Stimulated activated CD4-positive, alpha-beta T cell treated with anti-CD3 and anti-CD28 coated beads, Interleukin-4, amount 100 ng/mL, for 4 hours (primary cell): ENCODE measurements around the gene CCBE1.
"Not testable (repeated sequence)": the region's sequence is repeated elsewhere in the genome, so short reads cannot be mapped to it uniquely, and the experiment has no call there.

Experiments used
- DNase-seq, 2 experiments: peaks; one replicate each; pipeline ENCODE4 v3.0.0-alpha.2; 2020

CCBE1 gene

GRCh38 chr18:59675346-59675745 lies 21.9 kb downstream of the CCBE1 start:
- no peak for DNase-seq

DNA sequence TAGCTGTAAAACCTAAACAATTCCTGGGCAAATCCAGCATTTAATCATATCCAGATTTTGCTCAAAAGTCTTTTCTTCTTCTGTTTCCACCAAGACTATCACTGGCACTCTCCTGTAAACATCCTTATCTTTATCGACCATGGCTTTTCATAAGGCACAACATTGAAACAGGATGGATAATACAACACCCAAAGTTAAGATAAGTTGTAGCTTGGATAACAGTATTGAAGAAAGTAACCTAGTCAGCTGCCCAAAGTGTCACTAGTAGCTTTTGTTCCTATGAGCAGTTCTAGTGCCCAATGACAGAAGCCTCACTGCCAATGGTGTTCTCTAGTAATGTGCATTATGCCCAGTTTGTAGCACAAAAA lies 22.3 kb downstream of the CCBE1 start:
- DNase-seq: no peak

GRCh38 chr18:59674186-59674902 lies 22.9 kb downstream of the CCBE1 start:
- DNase-seq: no peak

GRCh38 chr18:59672235-59672711 lies 24.9 kb downstream of the CCBE1 start:
- DNase-seq: no peak

- DNase-seq: no peak
Observed at GRCh38 chr18:59671551-59671950, 25.7 kb downstream of the CCBE1 start.

- DNase-seq: no peak
Observed at GRCh38 chr18:59669872-59670657, 27.2 kb downstream of the CCBE1 start.

DNA sequence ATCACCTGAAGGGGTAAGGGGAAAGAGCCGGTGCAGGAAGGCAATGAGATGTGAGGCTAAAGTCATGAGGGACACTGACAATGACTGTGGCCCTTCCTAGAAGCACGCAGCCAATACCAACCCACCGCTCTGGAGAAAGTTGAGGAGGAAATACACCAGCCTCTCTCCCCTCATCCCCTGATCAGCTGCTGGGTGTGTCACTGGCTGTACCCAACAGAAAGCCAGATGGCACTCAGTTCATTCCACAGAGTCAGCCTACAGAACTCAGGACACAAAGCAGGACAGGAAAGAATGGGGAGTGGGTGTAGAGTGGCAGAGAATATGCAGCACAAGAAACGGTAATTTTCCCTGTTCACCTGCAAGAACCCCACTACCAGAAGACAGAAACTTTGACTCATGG lies 29.7 kb downstream of the CCBE1 start:
- DNase-seq: no peak

- DNase-seq: not testable (repeated sequence)
Observed at GRCh38 chr18:59666007-59666402, 31.2 kb downstream of the CCBE1 start.

DNA sequence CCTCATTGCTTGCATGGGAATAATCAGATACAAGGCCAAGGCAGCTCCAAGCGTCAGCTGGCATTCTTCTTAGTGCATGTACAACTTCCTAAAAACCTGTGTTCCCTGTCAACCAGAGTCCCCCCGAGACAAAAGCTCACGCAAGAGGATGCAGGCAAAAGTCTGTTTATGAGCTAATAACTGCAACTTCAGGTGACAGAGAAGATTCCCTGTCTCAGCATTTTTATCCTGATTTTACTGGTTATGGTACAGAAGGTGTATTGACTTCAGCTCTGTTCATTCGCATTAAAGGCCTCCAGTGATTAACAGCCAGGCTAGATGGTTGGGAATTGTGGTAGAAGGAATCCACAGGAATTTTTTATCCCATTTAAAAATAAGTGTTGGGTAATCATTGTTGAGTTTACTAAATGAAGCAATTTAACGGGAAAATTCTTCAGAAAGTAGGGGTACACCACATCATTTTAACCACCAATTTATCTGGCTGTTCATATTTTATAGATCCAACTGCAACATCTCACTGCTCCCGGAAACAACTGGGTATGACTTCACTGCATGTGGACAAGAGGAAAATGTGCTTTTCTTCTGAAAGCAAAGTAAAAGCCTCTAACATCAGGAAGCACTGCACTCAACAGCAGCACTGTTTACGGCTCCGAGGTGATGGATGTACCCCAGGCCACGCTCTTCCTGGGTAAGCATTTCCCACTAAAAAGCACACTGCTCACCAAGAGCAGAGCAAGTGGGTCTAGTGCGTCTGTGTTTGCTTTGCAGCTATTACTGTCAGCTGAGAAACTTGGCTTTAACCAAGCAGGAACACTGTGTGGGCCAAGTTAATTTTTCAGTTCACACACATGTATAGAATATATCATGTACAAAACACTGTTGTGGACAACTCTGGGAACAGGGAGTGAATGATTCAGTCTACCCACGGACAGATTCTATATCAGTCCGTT lies 31.9 kb downstream of the CCBE1 start:
- DNase-seq: no peak

- no peak for DNase-seq
Observed at GRCh38 chr18:59664329-59664728, 32.9 kb downstream of the CCBE1 start.

DNA sequence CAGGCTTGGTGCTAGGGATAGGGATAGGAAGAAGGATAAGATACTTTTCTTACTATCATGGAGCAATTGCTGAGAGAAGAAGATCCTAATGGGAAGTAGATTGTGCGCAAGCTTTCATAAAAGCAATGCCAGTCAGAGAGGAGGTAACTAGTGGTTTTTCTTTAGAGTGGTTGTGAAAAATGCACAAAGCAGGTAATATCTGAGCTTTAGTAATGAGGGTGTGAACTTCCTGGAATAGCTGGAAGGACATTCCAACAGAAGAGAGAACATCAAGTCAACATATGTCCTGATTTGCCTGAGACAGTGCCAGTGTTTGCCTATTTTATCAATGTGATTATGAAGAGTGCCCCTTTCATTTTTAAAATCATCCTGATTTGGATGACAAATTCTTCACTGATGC lies 34.1 kb downstream of the CCBE1 start:
- DNase-seq: no peak

DNA sequence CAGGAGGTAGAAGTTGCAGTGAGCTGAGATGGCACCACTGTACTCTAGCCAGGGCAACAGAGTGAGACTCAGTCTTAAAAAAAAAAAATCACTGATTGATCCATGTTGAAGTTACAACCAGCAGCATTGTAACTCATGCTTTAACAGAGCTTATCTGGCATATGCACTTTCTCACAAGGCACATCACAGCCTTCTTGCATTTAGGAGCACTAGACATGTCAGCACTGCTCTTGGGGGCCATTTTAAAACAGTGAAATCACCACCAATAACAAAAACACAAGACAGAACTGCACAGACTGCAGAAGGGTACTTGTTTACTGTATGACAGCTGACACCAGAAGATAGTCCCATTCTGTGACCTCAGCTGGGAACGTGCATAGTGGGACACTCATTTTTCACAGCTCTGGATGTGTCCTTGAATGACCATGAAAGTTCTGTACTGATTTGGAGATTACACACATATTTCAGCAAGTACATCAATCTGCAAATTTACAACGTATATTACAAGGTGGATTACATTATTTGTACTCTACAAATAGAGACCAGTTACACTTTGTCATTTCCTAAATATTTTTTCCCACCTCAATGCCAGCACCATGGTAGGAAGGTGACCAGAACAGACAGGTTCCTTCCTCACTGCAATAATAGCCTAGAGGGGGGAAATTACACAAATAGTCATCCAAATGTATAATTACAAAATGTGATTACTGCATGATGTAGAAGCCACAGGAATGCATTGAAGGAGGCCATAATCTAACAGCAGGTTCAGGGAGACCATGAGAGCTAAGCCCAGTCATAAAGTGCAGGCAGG lies 35.1 kb downstream of the CCBE1 start:
- DNase-seq: no peak

DNA sequence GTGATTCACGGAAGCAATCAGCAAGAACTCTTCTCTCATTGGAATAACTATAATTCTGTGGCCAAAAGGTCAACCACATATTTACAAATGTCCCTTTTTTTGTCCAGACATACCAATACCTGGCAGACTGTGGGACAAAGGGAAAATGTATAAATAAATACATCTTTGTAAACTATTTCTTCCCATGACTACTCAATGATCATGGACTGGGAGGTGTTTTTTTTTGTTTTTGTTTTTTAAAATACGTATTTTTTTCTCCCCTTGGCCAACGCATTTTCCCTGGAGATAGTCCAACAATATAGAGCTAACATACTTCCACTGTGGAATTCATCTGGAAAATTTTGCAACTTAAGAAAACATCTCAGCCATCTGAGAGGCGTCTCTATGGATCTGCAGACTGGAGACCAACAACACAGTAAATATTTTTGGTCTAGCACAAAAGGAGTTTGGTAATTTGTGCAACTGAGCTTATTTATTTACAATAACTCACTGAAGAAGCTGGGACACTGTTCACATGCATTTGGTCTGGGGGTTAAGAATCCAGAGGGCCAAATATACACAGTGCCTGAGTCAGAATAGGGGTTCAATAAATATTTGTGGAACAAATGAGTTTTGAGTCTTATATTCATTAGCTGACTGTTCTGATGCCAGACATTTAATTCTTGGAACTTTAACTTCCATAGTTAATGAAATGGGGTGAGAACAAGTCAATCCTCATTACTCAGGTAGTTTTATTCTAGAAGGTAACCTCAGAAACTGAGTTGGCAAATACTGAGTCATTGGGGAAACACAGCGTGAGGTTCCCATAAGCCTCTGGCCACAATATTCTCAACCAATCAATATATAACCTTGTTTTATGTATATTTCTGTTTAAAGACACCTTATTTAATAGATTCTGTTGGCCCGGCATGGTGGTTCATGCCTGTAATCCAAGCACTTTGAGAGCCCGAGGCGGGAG lies 36.2 kb downstream of the CCBE1 start:
- no peak for DNase-seq

DNA sequence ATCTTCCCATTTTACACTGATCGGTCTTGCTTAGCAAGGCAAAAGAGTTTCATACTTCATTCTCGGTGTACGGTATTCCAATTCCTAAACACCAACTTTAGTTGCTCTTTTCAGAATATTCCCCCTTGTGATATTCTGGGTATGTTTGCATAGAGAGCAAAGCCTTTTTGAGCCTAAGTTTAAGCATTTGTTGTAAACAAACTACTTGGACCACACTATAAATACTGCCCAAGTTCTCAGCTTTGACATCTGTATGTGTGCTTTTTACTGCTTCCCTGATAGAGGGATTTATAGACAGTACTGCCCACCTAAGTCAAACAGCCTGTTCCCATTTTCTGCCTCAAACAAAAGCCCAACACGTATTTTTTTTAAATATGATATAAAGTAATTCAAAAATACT lies 36.9 kb downstream of the CCBE1 start:
- no peak for DNase-seq

DNA sequence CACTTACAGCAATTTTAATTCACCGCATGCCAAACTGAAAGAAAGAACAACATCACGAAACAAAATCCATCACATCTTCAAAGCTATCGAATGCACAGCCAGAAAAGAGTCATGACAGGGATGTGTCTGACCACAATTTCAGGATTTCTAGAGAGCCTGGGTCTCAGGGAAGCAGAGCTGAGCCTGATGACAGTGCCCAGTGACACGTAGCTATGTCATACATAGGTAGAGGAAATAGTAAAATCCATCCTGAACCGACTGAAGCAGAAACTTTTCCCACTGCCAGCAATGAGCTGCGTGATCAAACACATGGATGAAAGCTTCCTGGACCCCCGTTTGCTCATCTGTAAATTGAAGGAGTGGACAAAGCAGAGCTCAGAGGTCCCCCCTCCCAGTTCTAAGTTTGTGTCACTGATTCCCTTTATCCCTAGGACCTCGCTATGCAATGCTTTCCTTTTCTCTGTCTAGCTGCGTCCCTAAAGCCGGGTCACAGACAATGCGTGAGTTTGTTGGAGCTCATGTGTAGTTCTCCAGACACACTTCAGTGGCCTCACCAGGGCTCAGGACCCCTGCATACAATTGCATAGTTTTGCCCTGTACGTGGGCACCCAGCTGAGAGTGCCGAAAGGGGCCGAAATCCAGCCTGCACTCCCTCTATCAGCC lies 37.6 kb downstream of the CCBE1 start:
- DNase-seq: no peak

DNA sequence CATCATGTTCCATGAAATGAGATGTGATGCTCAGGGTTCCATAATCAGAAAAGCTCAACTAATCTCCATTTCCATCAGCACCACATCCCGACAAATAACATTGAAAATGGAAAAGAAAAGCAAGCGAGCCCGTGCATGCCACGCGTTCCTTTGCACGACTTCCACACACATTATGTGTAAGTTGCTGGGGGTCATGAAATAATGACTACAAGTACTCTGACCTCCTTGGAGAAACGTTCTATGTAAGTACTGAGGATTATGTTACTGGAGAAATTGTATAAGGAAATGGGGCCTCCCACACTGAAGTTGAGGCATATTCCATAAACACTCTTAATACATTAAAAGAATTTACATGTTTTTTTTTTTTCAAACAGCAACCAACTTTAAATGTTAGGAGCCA lies 38.3 kb downstream of the CCBE1 start:
- no peak for DNase-seq

- no peak for DNase-seq
Observed at GRCh38 chr18:59657012-59657411, 40.2 kb downstream of the CCBE1 start.

GRCh38 chr18:59656373-59656887 lies 40.8 kb downstream of the CCBE1 start:
- DNase-seq: no peak

DNA sequence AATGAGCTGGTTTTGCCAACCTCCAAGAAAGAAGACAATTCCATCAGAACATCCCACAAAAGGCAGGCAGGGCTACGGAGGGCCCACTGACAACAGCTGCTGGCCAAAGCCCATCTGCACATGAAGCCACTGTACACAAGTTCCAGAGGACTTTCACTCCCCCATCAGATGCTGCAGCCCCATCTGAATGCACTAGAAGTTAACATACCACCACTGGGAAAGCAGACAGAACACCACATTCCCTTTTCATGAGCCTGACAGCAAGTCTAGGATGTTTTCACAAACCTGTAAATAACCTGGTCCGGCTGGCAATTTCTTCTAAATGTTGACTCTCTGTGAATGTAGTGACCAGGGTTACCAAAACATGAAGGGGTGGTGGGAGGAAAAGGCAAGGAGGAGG lies 41.5 kb downstream of the CCBE1 start:
- DNase-seq: no peak

DNA sequence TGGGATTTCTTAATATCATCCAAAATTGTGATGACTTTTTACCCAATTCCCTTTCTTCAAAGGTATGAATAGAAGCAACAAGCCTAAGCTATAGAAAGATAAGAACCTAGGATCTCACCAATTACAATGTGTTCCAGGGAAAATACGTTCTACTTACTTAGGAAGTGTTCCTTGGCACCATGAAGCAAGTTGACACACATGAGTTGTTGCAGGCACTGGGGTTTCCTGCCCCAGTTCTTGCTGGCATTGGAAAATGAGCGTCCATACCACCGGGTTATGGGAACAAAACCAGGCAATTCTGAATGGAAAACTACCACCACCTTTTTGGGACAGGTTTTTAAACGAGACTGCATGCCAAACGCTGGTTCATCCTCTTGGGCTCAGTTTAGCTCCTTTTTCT lies 46.2 kb downstream of the CCBE1 start:
- no peak for DNase-seq
